DMS79 treated with DMSO at 0.1 percent for 48 hours (cell line): ENCODE measurements around the gene PDE10A.
A peak's percentile ranks its signal among the peaks of the same experiment; 100 is the strongest.
"Not testable (repeated sequence)": the region's sequence is repeated elsewhere in the genome, so short reads cannot be mapped to it uniquely, and the experiment has no call there.

Source experiments
- DNase-seq: peaks from one replicate; lab custom pipeline; 2025; lab: John Stamatoyannopoulos, UW

Gene PDE10A

GRCh38 chr6:165469483-165469882 is 193.6 kb downstream of the PDE10A start:
- no peak for DNase-seq

- no peak for DNase-seq
These were observed 194.5 kb downstream of the PDE10A start for GRCh38 chr6:165468340-165469235.

DNA sequence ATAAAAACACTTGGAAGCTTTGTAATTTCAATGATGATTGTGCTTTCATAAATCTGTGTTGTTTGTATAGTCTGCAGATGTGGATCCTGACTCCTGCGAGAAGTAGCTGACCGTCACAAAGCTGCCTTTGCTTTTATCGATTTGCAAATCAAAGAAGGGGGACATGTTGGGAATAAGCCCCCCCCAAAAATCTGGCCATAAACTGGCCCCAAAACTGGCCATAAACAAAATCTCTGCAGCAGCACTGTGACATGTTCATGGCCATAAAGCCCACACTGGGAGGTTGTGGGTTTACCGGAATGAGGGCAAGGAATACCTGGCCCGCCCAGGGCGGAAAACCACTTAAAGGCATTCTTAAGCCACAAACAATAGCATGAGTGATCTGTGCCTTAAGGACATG is 199.5 kb downstream of the PDE10A start:
- not testable (repeated sequence) for DNase-seq

DNA sequence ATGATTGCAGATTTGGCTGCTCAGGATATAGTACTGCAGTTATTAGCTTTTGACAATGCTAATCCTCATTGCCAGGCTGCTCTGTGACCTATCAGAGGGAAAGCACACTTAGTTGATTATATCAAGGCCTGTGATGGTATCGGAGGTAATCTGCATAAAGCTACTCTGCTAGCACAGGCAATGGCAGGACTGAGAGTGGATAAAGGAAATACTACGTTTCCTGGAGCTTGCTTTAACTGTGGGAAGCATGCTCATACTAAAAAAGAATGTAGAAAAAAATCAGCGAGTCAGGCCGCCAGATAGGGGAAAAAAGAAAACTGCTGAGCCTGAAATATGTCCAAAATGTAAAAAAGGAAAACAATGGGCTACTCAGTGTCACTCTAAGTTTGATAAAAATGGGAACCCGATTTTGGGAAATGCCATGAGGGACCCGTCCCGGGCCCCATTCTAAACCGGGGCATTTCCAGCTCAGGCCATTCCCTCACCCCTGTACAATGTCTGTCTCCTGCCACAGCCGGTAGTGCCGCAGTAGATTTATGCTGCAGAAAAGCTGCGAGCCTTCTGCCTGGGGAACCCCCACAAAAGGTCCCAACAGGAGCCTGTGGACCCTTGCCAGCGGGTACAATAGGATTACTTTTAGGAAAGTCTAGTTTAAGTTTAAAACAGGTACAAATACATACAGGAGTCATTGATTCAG is 203.3 kb downstream of the PDE10A start:
- DNase-seq: not testable (repeated sequence)

DNA sequence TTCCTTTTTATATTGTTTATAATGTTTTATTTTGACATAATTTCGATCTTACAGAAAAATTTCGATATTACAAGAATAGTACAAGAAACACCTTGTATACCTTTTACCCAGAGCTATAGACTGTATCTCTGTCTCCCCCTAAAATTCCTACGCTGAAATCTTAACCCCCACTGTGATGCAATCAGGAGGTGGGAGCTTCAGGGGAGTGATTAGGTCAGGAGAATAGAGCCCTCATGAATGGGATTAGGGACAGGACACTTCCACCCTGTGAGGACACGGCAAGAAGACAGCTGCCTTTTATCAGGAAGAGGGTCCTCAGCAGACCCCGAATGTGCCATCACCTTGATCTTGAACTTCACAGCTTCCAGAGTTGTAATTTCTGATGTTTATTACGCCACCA is 204.9 kb downstream of the PDE10A start:
- DNase-seq: no peak

- DNase-seq: no peak
These were observed 206.8 kb downstream of the PDE10A start for GRCh38 chr6:165456286-165456685.

DNA sequence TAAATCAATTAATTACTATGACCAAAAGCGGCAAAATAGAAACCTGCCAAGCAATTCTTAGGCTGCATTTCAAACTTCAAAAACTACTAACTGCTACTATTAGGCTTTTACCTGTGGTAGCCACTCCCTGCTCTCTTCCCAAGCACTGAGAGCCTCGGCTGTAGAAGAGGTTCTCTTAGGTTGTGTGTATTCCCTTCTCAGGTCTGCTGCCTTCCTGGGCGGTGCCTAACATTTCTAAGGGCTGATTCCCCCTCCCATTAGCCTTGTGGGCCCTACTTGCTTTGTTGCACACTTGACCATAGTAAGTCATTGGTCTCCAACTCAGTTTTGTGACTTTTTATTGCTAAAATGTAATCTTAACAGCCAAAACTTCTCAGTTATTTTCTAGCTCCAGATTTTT is 207.6 kb downstream of the PDE10A start:
- DNase-seq: no peak

- no peak for DNase-seq
These were observed 209.6 kb downstream of the PDE10A start for GRCh38 chr6:165453395-165453794.

GRCh38 chr6:165451838-165452237 is 211.2 kb downstream of the PDE10A start:
- DNase-seq: no peak

DNA sequence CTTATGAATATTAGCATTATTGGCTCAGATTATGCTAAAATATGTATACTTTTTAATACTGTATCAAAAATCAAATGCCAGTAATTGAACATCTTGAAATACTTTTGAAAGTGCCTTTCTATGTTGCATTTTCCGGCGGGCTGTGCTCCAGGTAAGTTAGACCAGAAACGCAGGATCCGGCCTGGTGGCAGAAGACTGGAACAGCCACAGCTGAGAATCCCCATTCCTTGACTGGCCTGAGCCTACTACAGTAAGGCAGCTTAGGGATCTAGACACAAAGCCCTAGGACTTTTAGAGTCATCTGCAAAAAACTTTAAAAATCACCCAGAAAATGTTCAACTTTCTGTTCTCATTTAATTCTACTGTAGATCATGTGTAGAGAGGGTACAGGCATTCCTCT is 214.8 kb downstream of the PDE10A start:
- no peak for DNase-seq

DNA sequence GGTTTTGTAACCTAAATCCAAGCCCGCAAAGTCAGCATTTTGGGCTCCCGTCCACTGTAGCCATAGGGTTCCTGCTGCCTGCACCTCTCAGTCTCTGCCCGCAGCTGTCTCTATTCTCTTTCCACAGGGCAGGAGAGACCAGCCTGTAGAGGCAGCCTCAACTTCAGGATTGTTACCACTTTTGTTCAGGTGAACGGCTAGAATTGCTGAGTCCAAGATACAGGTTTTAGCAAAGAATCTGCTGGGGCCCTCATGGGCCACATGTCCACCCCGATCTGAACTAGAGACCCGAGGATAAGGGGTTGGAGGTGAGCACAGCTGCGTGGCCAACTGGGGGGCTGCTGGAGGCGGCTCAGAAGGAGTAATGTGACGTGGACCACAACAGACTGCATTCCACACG is 215.9 kb downstream of the PDE10A start:
- no peak for DNase-seq

DNA sequence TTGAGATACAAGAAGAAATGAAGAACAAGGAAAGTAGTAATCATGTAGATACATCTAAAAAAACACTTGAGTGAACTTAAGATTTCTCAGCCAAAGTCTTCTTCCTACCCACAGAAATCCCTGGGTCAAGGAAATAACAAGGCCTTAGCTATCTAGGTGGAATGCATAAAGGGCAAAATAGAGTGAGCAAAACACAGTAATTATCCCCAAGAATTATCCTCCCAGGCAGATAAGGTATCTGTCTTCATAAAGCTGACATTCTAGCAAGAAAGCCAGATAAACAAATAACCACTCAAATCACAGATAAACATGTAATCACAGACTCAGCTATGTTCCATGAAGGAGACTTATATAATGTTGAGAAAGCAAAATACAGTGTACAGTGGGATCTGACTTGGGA is 216.7 kb downstream of the PDE10A start:
- no peak for DNase-seq

DNA sequence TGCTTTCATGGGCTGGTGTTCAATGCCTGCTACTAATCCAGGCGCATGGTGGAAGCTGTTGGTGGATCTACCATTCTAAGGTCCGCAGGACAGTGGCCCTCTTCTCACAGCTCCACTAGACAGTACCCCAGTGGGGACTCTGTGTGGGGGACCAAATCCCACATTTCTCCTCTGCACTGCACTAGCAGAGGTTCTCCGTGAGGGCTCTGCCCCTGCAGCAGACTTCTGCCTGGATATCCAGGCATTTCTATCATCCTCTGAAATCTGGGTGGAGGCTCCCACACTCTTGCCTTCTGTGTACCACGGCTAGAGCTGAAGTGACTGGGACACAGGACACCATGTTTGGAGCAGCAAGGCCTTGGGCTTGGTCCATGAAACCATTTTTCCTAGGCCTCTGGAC is 219.6 kb downstream of the PDE10A start:
- no peak for DNase-seq

DNA sequence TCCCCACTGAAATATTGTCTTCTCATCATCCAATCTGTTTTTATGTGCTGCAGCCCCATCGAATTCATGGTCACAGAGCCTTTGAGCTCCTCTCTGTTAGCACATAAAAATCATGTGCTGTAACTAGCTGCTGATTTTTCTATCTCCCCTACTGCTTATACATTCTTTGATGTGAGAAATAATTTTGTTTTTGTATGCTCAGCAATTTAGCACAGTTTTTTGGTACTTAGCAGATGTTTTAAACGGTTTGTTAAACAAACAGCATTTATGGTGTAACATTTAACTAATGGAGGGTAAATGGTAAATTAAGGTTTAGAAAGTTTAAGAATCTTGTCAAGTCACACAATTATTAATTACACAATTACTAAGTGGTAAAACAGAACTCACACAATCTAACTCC is 221.9 kb downstream of the PDE10A start:
- DNase-seq: no peak

DNA sequence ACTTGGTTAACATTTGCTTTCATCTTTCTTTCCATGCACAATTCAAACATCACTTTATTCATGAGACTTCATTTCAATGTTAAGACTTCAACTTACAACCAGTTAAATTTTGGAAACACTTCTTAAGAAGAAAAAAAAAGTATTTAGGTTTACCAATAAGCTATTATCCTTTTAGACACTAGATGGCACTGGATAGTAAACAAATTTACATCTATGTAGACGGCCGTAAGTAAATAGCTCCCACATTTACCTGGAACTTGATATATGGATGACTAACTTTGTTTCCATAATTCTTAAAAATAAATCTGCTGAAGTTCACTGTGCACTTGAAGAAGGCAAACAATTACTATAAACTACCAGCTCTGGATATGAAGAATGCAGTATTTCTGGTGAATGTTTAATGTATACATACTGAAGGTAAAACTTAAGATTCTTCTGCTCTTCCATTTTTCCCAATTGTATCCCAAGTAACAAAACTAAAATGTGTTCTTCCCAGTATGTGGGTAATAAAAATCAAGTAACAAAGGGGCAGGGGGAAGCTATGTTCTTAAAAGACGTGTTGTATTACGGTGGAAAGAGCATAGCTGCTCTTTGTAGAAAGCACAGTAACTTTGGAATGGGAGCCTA is 223.0 kb downstream of the PDE10A start:
- DNase-seq: peak; percentile 25

GRCh38 chr6:165426892-165427291 is 236.1 kb downstream of the PDE10A start:
- DNase-seq: no peak

- no peak for DNase-seq
These were observed 240.8 kb downstream of the PDE10A start for GRCh38 chr6:165422192-165422591.

GRCh38 chr6:165417278-165417865 is 245.7 kb downstream of the PDE10A start:
- no peak for DNase-seq

DNA sequence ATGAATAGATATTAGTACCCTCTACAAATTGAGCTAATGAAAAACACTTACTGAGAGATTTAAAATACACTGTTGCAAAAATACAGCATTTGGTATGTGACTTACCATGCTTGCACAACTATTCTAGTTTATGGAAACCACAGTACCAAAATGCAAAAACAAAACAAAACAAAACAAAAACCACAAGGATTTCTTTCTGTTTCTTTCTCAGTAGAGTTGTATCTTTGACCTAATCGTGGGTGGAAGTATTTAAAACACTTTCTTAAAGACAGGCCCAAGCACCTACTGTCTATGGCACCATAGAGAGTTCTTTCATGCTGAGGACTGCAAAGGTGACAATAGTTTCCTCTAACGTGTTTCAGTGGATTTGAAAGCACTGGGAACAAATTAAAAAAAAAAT is 258.3 kb downstream of the PDE10A start:
- no peak for DNase-seq

DNA sequence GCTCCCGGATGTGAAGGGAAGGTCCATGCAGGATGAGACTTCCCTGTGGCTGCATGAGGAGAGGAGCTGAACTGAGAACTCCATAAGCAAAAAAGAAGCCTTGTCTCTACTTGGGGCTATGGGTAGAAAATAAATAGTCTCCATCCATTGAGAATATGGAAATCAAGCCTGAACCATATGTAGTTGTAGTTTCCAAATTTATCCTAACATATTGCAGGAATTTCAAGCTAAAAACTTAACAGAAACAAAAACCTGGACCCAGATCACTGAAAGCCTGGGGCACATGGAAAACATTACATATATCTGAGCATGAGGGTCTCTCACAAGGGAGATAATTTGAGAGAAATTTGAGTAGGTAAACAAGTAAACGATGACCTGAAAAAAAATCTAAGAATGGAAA is 258.7 kb downstream of the PDE10A start:
- no peak for DNase-seq

- no peak for DNase-seq
These were observed 259.9 kb downstream of the PDE10A start for GRCh38 chr6:165403006-165403595.

DNA sequence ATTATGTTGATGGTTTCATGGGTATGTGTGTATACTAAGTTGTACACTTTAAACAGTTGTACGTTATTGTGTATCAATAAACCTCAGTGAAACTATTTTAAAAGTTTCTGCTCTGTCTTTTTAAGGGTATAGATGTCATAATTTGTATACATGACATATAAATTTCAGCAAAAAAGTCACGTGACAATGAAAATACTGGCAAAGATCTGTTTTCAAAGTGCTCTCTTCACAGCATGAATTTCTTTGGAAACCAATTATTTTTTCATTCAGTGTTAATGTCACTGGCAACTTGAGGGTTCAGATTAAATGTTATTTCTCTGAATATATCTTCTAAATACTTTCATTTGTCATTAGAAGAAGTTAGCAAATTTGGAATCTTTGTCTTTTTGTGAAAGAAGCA is 261.9 kb downstream of the PDE10A start:
- DNase-seq: no peak
